Femur (tissue), 1 donor: ENCODE measurements around the gene ZNF175.

Experiments
- DNase-seq: peaks from one replicate; pipeline ENCODE4 v3.0.0-alpha.2; 2017

Gene ZNF175

GRCh38 chr19:51637362-51637978 lies 66.4 kb downstream of the ZNF175 start:
- no peak for DNase-seq

GRCh38 chr19:51639916-51640315 lies 68.8 kb downstream of the ZNF175 start:
- no peak for DNase-seq

- DNase-seq, result no peak
Observed at GRCh38 chr19:51640386-51640785, 69.3 kb downstream of the ZNF175 start.

GRCh38 chr19:51641648-51642047 lies 70.6 kb downstream of the ZNF175 start:
- DNase-seq, result no peak
